Activated CD4-positive, CD25-positive, alpha-beta regulatory T cell treated with anti-CD3 and anti-CD28 coated beads, Interleukin-2, amount 50 U/mL, for 24 hours (primary cell): Measurements from ENCODE around the gene PCDH12.

Experiments used
- ATAC-seq, 2 donors: fragments of 150-1000 bp; cut with Tn5 transposase; one replicate each; pipeline ENCODE4 v1.10.0; 2021; ENCODE audit warnings: mild to moderate bottlenecking in 1 of 2, moderate library complexity in 1 of 2

PCDH12 gene

DNA sequence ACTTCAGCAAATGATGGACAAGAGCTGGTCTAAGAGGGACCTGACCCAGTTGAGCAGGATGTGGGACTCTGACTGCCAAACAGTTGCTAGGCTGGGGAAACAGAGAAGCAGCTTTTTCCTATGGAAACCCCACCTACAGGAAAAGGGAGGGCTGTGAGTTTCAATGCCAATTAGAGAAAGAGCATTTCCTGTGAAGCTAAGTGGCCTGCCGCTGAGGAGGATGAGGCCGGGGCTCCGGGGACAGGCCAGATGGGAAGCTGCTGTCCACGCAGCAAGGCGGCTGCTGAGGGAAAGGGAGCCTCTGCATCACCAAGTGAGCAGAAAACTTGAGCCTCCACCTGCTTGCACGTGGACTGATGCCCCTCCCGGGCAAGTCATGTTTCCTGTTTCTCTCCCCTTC, at the start of gene PCDH12:
Gene PCDH12, minus strand, starts transcription at position 90 of the 400 bp plus-strand sequence. CDS start 351 bp downstream, outside the sequence.
- no peak for ATAC-seq

DNA sequence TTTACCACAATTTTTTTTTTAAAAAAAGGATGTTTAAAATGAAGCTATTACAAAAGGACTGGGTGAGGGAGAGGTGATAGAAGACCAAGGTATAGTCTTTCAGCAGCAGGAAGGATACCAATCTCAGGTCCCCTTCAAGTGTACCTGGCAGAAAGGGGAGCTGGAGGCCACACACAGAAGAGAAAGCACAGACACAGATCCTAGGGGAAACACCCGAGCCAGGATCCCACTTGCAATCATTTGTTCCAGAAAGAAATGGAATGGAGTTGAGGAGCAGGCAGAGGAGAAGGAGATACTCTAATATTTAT, 49.2 kb upstream of the PCDH12 start:
- ATAC-seq: no peak

DNA sequence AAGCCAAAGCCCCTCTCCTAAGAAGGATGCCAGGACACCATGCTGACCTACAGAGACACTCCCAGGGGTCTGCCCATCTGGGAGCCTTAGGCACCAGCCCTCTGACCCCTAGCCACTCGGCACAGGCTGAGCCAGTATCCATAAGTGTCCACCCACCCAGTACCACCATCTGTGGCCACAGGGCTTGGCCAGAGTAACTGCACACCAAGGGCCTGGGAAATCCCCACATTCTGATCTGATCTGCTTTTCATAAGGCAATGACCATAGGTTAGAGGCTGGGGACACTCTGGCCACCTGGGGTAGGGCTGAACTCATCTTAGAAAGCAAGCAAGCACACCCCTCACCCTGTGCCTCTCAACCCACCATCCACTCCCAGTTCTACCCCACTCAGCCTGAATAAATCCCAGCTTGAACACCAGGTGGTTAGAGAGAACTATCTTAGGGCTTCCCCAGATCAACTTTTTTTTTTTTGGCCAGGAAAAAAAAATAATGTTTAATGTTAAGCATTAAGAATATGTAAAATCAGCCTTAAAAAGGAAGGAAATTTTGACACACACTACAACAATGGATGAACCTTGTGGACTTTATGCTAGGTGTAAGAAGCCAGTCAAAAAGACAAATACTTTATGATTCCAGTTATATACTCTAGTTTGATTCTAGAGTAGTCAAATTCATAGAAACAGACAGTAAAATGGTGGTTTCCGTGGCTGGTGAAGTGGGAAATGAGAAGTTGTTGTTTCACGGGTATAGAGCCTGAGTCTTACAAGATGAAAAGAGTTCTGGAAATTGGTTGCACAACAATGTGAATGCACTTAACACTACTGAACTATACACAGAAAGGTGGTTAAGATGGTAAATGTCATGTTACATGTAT, 48.6 kb upstream of the PCDH12 start:
- ATAC-seq: peak; percentile 94 to 96

DNA sequence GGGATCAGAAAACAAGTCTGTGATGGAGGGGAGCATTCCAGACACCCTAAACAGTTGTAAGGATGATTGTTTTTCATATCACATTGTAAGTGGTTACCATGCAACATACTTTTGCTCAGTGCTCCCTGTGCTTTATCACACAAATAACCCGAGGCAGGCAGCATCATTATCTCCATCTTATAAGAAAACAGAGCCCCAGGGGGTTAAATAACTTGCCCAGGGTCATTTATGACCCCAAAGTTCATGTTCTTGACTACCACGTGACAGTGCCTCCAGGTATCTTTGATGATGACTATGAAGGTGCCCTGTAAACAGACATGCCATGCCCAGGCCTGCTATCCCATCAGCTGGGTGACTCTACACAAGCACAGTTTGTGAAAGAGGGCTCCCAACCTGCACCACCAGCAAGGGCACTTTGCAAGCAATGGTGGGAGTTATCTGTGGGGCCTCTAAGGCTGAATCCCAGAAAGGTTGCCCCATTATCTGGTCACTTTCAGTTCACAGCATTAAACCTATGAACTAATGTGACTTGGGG, 45.3 kb upstream of the PCDH12 start:
- ATAC-seq: no peak

DNA sequence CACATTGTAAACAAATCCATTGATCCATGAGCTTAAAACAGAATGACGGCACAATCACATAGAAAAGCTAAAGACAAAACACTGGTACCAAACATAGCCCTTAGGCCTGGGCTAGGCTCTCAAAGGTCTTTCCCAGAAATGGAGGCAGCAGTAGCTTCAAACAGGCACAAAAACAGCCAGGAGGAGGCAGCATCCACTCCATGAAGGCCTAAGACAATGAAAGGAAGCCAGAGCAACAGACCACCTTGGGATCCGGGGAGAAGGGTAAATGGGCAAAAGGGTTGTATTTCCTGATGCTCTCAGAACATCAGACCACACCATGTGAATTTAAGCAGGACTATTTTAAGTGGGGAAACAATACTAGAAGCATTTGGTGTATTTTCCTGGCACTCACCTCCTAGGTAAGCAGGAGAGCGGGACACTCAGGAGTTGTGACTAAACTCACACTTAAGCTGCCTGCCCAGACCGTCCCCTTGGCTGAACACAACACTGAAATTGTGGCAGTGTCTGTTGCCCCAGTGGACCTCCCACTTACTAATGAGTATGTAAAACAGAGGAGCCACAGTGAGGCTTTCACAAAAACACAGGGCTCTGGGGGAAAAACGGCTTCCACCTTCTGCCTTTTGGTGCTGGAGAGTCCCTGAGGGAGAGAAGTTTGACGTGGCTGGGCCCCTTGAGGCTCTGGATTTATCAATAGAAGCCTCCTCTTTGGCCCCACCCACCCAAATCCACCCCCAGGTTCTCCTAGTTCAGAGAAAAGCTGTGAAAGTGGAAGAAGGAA, 42.9 kb upstream of the PCDH12 start:
- no peak for ATAC-seq

DNA sequence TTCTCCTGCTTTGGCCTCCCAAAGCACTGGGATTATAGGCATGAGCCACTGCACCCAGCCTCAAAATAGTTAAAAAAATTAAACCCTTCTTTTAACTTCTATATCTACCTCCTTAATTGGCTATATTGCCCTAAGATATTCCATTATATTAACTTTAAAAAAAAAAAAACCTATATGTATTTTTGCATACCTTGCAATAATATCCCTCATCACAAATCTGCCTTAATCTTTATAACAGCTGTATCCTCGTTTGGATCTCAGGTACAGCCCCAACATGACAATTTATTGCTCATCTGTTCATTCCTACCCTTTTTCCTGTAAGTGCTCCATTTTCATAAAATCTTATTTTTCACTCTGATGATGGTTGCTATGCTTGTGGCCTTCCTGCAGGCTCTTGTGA, 42.2 kb upstream of the PCDH12 start:
- no peak for ATAC-seq

DNA sequence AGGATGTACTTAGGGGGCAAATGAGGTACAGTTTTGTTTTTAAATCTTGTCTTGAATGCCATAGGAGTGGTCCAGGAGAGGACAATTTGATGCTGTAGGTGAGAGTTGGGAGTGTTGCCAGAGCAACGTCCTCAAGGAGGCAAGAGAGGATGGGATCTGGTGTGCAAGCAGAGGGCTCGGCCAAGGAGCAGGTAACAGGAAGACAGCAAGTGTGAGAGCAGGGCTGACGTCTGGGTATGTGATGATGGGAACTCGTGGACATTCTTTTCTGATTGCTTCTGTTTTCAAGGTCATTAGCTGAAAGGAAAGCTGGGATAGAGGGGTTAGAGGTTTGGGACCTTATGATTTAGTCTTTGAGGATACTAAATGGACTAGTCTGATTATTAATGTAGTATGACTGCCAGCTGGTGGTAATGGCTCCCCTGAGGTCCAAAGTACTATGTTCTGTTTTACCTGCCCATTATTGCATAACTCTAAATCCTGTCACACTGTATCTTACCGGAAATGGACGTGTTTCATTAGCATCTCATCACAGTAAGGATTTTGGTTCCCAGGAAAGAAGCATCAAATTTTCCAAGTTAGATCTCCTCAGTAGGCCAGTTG, 39.5 kb upstream of the PCDH12 start:
- ATAC-seq: no peak

DNA sequence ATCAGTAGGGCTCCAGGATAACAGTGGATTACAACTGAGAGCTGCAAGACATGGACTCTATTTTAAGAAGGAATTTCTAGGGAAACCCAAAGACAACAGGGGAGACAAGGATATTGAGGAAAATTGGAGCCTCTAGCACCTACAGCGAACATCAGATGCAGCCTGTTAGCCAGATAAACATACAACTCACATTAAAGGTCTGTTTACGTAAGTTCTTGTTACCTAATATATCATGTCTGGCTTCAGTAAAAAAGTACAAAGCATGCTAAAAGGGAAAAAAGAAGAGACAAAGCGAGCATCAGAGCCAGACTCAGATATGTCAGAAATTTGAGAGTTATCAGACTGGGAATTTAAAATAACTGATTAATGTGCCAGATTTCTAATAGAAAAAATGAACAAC, 37.7 kb upstream of the PCDH12 start:
- ATAC-seq: no peak

DNA sequence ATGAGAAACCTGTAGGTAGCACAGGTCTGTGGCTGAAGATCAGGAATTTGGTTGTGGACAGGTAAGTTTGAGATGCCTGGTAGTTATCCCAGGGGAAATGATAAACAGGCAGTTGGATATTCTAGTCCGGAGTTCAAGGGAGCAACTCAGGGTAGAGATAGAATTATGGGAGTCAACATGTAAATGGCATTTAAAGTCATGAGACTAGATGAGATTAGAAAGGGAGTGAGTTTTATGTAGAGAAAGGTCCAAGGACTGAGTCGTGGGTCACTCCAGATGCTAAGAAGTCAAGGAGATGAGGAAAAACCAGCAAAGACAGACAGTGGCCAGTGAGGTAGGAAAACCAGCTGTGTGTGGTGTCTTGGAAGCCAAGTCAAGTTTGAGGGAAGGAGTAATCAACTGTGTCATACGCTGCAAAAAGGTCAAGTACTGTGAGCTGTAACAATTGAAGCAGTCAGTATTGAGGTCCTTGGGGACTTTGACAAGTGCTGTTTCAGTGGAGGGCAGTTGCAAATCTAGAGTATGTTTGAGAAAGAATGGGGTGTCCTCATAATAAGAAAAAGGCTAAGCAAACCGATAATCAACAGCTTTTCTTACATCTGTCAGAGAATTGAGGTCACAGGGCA, 36.6 kb upstream of the PCDH12 start:
- ATAC-seq: no peak

DNA sequence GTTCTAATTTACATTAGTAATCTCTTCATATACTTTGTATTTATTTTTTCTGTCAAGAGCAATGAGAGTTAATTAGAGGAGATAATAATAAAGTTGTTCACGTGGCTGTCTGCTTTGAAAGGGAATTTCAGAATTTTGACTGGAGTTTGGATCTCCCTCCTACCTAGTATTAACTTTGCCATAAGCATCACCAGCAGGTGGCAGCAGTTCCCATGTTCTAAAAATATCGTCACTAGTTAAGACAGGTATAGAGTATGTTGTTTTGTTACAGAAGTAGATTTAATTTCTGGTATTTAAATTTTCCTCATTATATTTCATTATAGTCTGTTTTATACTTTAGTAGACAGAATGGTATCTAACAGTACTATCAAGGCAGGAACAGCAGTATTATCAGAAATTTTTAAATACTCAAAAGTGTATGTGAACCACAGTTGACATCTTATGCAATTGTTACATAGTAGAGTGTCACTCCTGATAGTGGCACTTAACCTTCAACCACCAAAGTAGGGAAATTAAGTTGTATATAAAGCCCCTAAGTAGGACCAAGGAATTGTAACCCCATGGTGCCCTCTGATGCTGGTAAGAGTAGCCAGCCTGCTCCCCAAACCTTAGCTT, 34.5 kb upstream of the PCDH12 start:
- ATAC-seq: peak; percentile 78 to 86

DNA sequence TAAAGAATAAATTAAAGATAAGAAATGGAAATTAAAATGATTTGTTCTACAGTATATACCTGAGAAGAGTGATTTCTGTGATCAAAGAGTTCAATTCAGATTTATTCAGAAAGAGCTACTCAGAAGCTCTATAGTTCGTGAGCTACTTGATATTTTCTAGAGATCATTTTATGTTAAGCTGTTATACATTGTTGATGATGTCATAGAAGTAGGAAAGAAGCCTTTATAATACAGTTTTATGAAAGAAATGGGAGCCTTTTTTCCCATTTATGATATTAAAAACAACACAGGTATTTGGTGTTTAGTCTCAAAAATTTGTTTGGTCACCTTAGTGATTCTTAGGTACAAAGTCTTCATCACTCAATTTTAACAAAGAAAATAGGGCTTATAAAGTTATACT, 31.7 kb upstream of the PCDH12 start:
- ATAC-seq: no peak

DNA sequence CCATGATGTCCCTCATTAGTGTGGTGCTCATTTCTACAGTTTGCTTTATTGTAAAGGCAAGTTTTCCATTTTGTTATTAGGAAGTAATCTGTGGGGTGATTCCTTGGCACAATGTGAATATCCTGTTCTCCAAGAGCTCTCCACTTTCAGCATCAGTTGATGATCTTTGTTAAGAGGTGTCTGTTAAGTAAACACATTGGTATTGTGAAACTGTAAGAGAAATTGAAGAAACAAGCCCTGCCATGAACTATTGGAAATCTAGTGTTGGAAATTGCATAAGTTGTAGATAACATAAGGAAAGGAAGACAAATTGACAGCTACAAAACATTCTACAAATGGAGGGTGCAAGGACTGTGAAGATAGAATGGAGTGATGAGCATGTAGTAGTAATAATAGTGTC, 28.1 kb upstream of the PCDH12 start:
- no peak for ATAC-seq

DNA sequence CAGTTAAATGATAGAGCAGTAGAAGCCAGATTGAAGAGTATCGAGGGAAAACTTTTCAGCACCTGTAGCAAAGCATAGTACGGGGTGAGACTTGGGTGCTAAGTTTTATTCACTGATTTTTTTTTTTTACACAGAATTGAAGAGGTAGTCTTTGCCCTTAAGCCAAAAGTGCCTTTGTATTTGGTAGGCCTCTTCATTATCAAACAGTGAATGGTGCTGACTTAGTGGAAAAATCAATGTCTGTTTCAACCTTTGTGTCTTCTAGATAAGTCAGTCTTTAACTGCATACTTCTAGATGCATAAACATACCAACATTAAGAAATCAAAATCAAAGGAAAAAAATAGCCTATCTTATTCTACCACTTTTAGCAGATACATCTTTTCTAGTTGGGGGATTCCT, 24.6 kb upstream of the PCDH12 start:
- no peak for ATAC-seq

DNA sequence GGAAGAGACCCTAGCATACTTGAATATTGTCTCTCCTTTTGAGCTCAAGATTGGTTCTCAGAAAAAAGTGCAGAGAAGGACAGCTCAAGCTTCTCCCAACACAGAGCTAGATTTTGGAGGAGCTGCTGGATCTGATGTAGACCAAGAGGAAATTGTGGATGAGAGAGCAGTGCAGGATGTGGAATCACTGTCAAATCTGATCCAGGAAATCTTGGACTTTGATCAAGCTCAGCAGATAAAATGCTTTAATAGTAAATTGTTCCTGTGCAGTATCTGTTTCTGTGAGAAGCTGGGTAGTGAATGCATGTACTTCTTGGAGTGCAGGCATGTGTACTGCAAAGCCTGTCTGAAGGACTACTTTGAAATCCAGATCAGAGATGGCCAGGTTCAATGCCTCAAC, 20.4 kb upstream of the PCDH12 start:
- no peak for ATAC-seq

DNA sequence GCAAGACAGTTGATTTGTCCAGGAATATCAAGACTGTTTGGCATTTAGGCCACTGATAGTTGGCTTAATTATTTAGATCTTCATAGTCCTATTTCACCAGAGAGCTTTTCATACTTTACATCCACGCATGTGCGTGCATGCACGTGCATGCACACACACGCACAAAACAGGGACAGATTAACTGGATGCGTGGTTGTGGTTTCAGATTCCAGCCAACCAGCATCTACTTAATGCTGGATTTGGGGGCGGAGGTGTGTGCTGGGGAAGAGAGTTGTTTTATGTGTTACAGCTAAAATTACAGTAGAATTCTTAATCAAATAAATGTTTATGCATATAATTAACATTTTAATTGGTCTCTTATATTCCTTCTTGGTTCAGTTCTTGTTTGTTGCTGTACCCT, 18.2 kb upstream of the PCDH12 start:
- no peak for ATAC-seq

DNA sequence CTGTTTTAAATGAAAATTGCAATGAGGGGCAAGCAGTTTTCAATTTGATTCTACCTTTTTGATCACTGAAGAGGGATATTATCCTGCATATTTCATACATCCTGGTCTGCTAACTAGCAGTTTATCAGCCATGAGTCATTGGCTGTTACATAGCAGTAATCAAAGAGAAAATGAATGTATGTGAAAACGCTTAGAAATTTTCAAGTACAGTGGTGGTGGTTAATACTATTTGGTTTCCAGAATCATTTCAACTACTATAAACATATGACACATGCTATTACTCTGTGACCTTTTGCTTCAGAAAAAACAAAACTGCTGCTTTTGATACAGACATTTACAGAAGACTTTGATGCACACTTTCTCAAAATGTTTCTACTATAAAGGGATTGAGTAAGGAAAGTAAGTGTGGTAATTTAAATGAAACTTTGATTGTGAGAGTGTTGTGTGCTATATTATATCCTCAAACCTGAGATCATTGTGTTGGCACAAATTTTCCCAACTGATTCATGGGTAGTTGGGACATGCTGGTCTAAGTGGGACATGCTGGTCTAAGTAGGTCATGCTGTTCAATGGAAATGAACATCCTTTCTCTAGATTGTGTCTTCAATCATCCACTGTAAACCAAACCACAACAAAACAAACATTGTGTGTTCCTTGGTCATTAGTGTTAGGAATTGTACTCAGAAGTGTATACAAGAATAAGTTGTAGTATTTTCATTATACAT, 16.0 kb upstream of the PCDH12 start:
- peak; percentile 39 to 44 for ATAC-seq

DNA sequence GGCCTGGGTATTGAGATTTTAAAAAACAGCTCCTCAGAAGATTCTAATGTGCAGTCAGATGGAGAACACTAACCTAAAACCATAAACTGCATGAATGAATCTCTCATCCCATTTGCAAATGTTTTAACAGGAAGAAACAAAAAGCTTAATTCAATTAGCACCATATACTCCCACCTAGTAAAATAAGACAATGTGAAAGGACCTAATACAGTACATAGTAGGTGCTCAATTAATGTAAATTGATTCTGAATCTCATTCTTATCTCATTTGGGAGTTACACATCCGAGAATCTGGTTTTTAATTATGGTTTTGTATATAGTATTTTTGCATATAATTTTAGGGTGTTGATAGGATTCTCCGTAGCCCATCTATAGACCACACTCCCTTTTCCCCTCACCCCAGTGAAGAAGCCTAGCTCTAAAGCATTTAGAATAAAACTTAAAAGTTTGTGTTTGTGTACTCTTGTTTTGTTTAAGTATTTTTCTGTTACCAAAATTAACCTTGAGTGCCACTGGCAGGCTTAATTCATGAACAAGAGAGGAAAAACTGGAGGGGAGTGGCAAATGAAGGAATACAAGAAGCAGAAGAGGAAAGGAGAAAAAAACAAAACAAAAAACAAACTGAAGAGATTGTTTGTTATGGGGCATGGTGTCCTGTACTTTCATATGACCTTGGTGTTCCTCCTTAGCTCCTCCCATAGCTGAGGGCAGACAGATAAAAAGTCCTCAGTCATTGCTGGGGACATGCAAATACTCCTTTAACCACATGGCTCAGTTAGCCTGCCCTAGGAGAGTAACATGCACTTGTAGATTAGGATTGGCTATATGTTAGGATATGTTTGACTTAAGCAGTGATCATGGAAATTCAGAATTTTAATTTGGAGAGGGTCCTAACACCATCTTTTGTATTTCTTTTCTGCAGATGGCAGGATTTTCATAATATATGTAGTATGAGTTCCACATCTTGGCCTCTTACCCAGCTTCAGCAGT, 12.1 kb upstream of the PCDH12 start:
- no peak for ATAC-seq

DNA sequence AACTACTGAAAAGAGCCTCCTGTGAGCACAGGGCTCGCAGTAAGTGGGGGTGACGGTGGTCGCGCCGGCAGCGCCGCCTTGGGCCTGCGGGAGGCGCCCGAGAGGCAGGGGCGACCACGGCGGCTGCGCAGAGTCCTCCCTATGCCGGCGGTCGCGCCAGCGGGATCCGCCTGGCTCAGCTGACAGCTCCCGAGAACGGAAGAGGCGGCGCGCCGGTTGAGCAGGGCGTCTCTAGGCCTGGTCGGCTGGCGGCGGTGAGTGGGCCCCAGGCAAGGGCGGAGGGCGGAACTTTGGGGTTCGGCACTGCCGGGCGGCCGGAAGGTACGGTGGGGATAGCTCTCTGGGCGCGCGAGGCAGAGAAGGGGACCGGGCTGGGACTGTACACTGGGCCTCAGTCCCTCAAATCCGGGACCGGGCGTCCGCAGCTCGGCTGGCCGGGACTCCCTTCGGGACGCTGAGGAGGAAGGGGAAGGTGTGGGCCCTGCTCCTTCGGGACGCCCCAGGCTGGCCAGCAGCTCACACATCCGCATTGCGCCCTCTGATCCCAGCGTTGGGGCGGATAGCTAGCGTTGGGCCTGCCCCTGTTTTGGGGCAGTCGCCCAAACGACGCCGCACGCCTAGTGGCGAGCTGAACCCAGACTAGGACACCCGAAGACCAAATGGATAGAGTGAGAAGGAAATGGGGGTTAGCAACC, 11.1 kb upstream of the PCDH12 start, which contains the start of gene RNF14:
Gene RNF14, plus strand, starts transcription at position 192 of the 695 bp plus-strand sequence. CDS start 4,484 bp downstream, outside the sequence.
- peak; percentile 97 for ATAC-seq

DNA sequence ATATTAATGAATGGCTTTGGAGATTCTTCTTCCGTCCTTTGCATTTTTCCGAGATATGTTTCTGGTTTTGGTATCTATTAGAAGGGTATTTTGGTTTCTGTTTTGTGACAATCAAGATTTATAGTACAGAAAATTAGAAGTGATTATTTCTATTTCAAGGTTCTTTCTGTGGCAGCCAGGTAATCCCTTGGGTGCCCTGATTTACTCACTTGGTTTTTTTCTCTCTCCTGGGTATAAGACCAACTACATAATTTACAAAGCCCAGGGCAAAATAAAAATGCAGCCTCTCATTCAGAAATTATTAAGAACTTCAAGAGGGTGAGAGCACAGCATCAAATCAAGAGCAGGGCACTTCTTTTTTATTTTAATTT, 8.9 kb upstream of the PCDH12 start:
- ATAC-seq: no peak
